HTR-8/SVneo (cell line): ENCODE measurements around the gene RAPH1.

Experiments
- DNase-seq: peaks from one replicate; pipeline ENCODE4 v3.0.0; 2011; ENCODE audit warnings: low spot score, mixed read lengths; ENCODE audit not compliant: insufficient read length
- FAIRE-seq: peaks from 2 replicates; lab custom pipeline; 2011; peaks lifted over from hg19 to GRCh38; lab: Jason Lieb, UNC

The RAPH1 gene

GRCh38 chr2:203500297-203500696 lies 34.8 kb downstream of the RAPH1 start:
- DNase-seq (no peak), FAIRE-seq (peak; percentile 13)

- no peak for FAIRE-seq
- DNase-seq, result peak; percentile 60
Observed at GRCh38 chr2:203498161-203498560, 36.9 kb downstream of the RAPH1 start.

- no peak for DNase-seq
- FAIRE-seq, result no peak
Observed at GRCh38 chr2:203492965-203493364, 42.1 kb downstream of the RAPH1 start.

GRCh38 chr2:203490391-203490790 lies 44.7 kb downstream of the RAPH1 start:
- no peak for FAIRE-seq
- no peak for DNase-seq

- no peak for DNase-seq
- FAIRE-seq, result no peak
Observed at GRCh38 chr2:203489531-203489930, 45.6 kb downstream of the RAPH1 start.

GRCh38 chr2:203484266-203485112 lies 50.6 kb downstream of the RAPH1 start:
- DNase-seq, result peak; percentile 13
- FAIRE-seq, result peak; percentile 74

- FAIRE-seq, result no peak
- DNase-seq, result no peak
Observed at GRCh38 chr2:203480623-203481022, 54.5 kb downstream of the RAPH1 start.

GRCh38 chr2:203476881-203477280 lies 58.2 kb downstream of the RAPH1 start:
- no peak for FAIRE-seq
- DNase-seq, result no peak

- DNase-seq, result no peak
- FAIRE-seq, result no peak
Observed at GRCh38 chr2:203471323-203471722, 63.8 kb downstream of the RAPH1 start.

- DNase-seq (no peak), FAIRE-seq (no peak)
Observed at GRCh38 chr2:203470371-203470770, 64.7 kb downstream of the RAPH1 start.

- no peak for DNase-seq
- no peak for FAIRE-seq
Observed at GRCh38 chr2:203469546-203469945, 65.6 kb downstream of the RAPH1 start.

GRCh38 chr2:203463266-203463678 lies 71.8 kb downstream of the RAPH1 start:
- DNase-seq (no peak), FAIRE-seq (no peak)

GRCh38 chr2:203462308-203462707 lies 72.8 kb downstream of the RAPH1 start:
- no peak for DNase-seq
- FAIRE-seq, result no peak

- DNase-seq (no peak), FAIRE-seq (no peak)
Observed at GRCh38 chr2:203461746-203462145, 73.4 kb downstream of the RAPH1 start.

- DNase-seq (no peak), FAIRE-seq (no peak)
Observed at GRCh38 chr2:203455209-203455608, 79.9 kb downstream of the RAPH1 start.

- DNase-seq, result peak; percentile 46
- FAIRE-seq, result no peak
Observed at GRCh38 chr2:203453858-203454451, 81.1 kb downstream of the RAPH1 start.

- FAIRE-seq, result peak; percentile 76
- no peak for DNase-seq
Observed at GRCh38 chr2:203451689-203452088, 83.4 kb downstream of the RAPH1 start.

GRCh38 chr2:203451011-203451410 lies 84.1 kb downstream of the RAPH1 start:
- DNase-seq (no peak), FAIRE-seq (no peak)

- no peak for FAIRE-seq
- DNase-seq, result no peak
Observed at GRCh38 chr2:203450561-203450960, 84.5 kb downstream of the RAPH1 start.

GRCh38 chr2:203446780-203447179 lies 88.3 kb downstream of the RAPH1 start:
- no peak for FAIRE-seq
- no peak for DNase-seq

GRCh38 chr2:203446071-203446481 lies 89.0 kb downstream of the RAPH1 start:
- DNase-seq (no peak), FAIRE-seq (no peak)

- FAIRE-seq, result no peak
Observed at GRCh38 chr2:203444738-203445137, 90.4 kb downstream of the RAPH1 start.

More at GRCh38 chr2:203444738-203445137, 90.4 kb downstream of the RAPH1 start:
- no peak for DNase-seq
